Left lung (tissue), 10 donors: Measurements from ENCODE around the gene LCN12. TPM values are rescaled to one million over a fixed set of nuclear protein-coding genes. Genes with fewer than 3 reads are reported as not detected.

ENCODE experiments used
- ATAC-seq: fragments of 200-7000 bp; cut with Tn5 transposase; one replicate; pipeline ENCODE4 v1.9.1; 2020; ENCODE audit warnings: moderate library complexity
- DNase-seq, 4 donors: peaks; one replicate each; pipeline ENCODE4 v3.0.0-alpha.2; 2013 to 2020
- H3K27ac ChIP-seq, 2 donors: fragments of 200-600 bp; sonication (generic) in 1 of 2; one replicate each; pipeline versions ENCODE4 v1.5.0 to v1.8.0; 2020 to 2021
- H3K27me3 ChIP-seq, 2 donors: fragments of 200-600 bp; sonication (generic) in 1 of 2; one replicate each; pipeline versions ENCODE4 v1.5.0 to v1.8.0; 2020 to 2021
- H3K36me3 ChIP-seq, 2 donors: fragments of 200-600 bp; sonication (generic) in 1 of 2; one replicate each; pipeline versions ENCODE4 v1.5.0 to v1.8.0; 2020 to 2021
- H3K4me1 ChIP-seq, 2 donors: fragments of 200-600 bp; one replicate each; pipeline ENCODE4 v1.8.0; 2021
- H3K4me3 ChIP-seq, 2 donors: fragments of 200-600 bp; sonication (generic) in 1 of 2; one replicate each; pipeline versions ENCODE4 v1.5.0 to v1.8.0; 2020 to 2021; ENCODE audit warnings: mild to moderate bottlenecking in 1 of 2
- H3K9me3 ChIP-seq, 2 donors: fragments of 200-600 bp; sonication (generic) in 1 of 2; one replicate each; pipeline versions ENCODE4 v1.5.0 to v1.8.0; 2020 to 2021
- CTCF ChIP-seq, 2 donors: fragments of 200-600 bp; sonication (generic) in 1 of 2; IDR thresholded peaks; one replicate each; pipeline versions ENCODE4 v1.5.0 to v1.8.0; 2021; ENCODE audit warnings: antibody characterized with exemption in 2 of 2
- intact Hi-C, 2 donors: fragments of 100-400 bp; cut with DNase I; formaldehyde crosslinking; loops; one replicate each; pipeline versions ENCODE4 v1.11.2 to v1.14.2; 2022
- polyA plus RNA-seq, 6 donors: library from polyadenylated mRNA; unstranded; fragments of 120-200 nt; gene quantifications; one replicate each; pipeline ENCODE4 v1.2.1, GENCODE V29; 2013; ENCODE audit not compliant: insufficient read length in 6 of 6
- total RNA-seq, 2 donors: library from RNA; stranded (reverse); fragmentation: NEBNext Ultra II Directional; extraction: Animal tissue kit (Norgen Biotek cat#: 25700); gene quantifications; one replicate each; pipeline ENCODE4 v1.2.1, GENCODE V29; 2021
- donor health status: DM: no; HTN: yes; CAD: no.
- donor health status: DM: no; HTN: no; CAD: no.

The LCN12 gene
- total and polyA plus RNA-seq, 8 donors = 2.1 to 28.0 (median 13.3) TPM

GRCh38 chr9:136952876-136953770, 1.1 kb downstream of the LCN12 start:
- H3K36me3 ChIP-seq = no peaks in the 10 kb centered on the region
- DNase-seq (peak in 1 of 4 donors; percentile 64), ATAC-seq (no peak)
- H3K4me1 ChIP-seq = peaks cover 9 to 26% of the 10 kb centered on the region in 2 donors
- no peaks in the 10 kb centered on the region for H3K27me3 ChIP-seq
- no peak for TF ChIP-seq CTCF (IDR thresholded peaks at IDR 0.05)
- no peak overlapping the region for H3K27ac ChIP-seq
- intact Hi-C loops = no loop called here
- no peak overlapping the region for H3K4me3 ChIP-seq
- H3K9me3 ChIP-seq = no peaks in the 10 kb centered on the region

GRCh38 chr9:136953771-136954269, 1.7 kb downstream of the LCN12 start:
- H3K4me1 ChIP-seq = peaks cover 7 to 19% of the 10 kb centered on the region in 2 donors
- intact Hi-C loops = no loop called here
- no peaks in the 10 kb centered on the region for H3K9me3 ChIP-seq
- no peaks in the 10 kb centered on the region for H3K36me3 ChIP-seq
- no peak overlapping the region for H3K27ac ChIP-seq
- H3K4me3 ChIP-seq = no peak overlapping the region
- TF ChIP-seq CTCF (IDR thresholded peaks at IDR 0.05) = no peak
- no peaks in the 10 kb centered on the region for H3K27me3 ChIP-seq
- DNase-seq (peak in 1 of 4 donors; percentile 73), ATAC-seq (no peak)

GRCh38 chr9:136954270-136955083, 2.4 kb downstream of the LCN12 start:
- peak in 1 of 4 donors; percentile 69 for DNase-seq

GRCh38 chr9:136955202-136955942, 3.3 kb downstream of the LCN12 start:
- ATAC-seq = no peak
- Histone ChIP-seq H3K27ac (no peak overlapping the region), H3K9me3 (no peaks in the 10 kb centered on the region), H3K27me3 (no peaks in the 10 kb centered on the region), H3K4me1 (peaks cover 0 to 13% of the 10 kb centered on the region in 2 donors), H3K36me3 (no peaks in the 10 kb centered on the region), H3K4me3 (no peak overlapping the region)
- intact Hi-C loops = no loop called here
- no peak for TF ChIP-seq CTCF (IDR thresholded peaks at IDR 0.05)
- peak in 1 of 4 donors; percentile 56 for DNase-seq

More at GRCh38 chr9:136954270-136955083, 2.4 kb downstream of the LCN12 start:
- Histone ChIP-seq H3K27ac (no peak overlapping the region), H3K27me3 (no peaks in the 10 kb centered on the region), H3K4me1 (peaks cover under 1 to 14% of the 10 kb centered on the region in 2 donors), H3K4me3 (no peak overlapping the region), H3K36me3 (no peaks in the 10 kb centered on the region), H3K9me3 (no peaks in the 10 kb centered on the region)
- no peak for ATAC-seq
- intact Hi-C loops = no loop called here
- no peak for TF ChIP-seq CTCF (IDR thresholded peaks at IDR 0.05)
